Vagina (tissue), 2 donors: Measurements from ENCODE around the gene AMOT. TPM values are rescaled to one million over a fixed set of nuclear protein-coding genes. Genes with fewer than 3 reads are reported as not detected.

Experiments
- DNase-seq, 2 donors: peaks; one replicate each; pipeline ENCODE4 v3.0.0-alpha.2; 2017; ENCODE audit errors: extremely low spot score in 2 of 2
- H3K27ac ChIP-seq: fragments of 200-600 bp; sonication (generic); one replicate; pipeline ENCODE4 v1.5.1; 2019
- H3K27me3 ChIP-seq: fragments of 200-600 bp; sonication (generic); one replicate; pipeline ENCODE4 v1.5.1; 2019
- H3K36me3 ChIP-seq, 2 donors: fragments of 200-600 bp; sonication (generic); one replicate each; pipeline ENCODE4 v1.5.1; 2017 to 2019
- H3K4me1 ChIP-seq: fragments of 200-600 bp; sonication (generic); one replicate; pipeline ENCODE4 v1.5.1; 2019
- H3K4me3 ChIP-seq, 2 donors: fragments of 200-600 bp; sonication (generic); 1 replicate in 1 of 2; 2 replicates in 1 of 2; pipeline ENCODE4 v1.5.1; 2016 to 2019
- H3K9me3 ChIP-seq: fragments of 200-600 bp; sonication (generic); one replicate; pipeline ENCODE4 v1.5.1; 2019
- POLR2A ChIP-seq, 2 donors: fragments of 450-650 bp; IDR thresholded peaks; one replicate each; pipeline ENCODE4 v1.6.1; 2017; ENCODE audit warnings: antibody characterized with exemption in 2 of 2, mild to moderate bottlenecking in 2 of 2, moderate library complexity in 2 of 2
- POLR2AphosphoS5 ChIP-seq, 2 donors: sonication (generic); formaldehyde crosslinking; IDR thresholded peaks; one replicate each; pipeline ENCODE4 v1.9.0; 2017; ENCODE audit warnings: antibody characterized with exemption in 2 of 2, mild to moderate bottlenecking in 2 of 2, low read depth in 1 of 2; ENCODE audit not compliant: insufficient read depth in 1 of 2
- intact Hi-C: fragments of 100-400 bp; cut with DNase I; formaldehyde crosslinking; loops from one replicate; pipeline ENCODE4 v1.15.1; 2023
- total RNA-seq: library from RNA; depleted of rRNA; stranded (reverse); fragments of >200 nt; gene quantifications from one replicate; pipeline ENCODE4 v1.2.3, GENCODE V29; 2016
- TF ChIP-seq, protein P1 (sequence below), 3 experiments: fragments of 450-650 bp in 2 of 3; fragments of 200-600 bp in 1 of 3; sonication (generic) in 1 of 3; IDR thresholded peaks; one replicate each; pipeline ENCODE4 v1.5.1; 2017 to 2019; ENCODE audit warnings: antibody characterized with exemption in 3 of 3, mild to moderate bottlenecking in 2 of 3, moderate library complexity in 2 of 3

The AMOT gene
- total RNA-seq, 1 donor from 2014 or later, result 9.8 TPM

DNA sequence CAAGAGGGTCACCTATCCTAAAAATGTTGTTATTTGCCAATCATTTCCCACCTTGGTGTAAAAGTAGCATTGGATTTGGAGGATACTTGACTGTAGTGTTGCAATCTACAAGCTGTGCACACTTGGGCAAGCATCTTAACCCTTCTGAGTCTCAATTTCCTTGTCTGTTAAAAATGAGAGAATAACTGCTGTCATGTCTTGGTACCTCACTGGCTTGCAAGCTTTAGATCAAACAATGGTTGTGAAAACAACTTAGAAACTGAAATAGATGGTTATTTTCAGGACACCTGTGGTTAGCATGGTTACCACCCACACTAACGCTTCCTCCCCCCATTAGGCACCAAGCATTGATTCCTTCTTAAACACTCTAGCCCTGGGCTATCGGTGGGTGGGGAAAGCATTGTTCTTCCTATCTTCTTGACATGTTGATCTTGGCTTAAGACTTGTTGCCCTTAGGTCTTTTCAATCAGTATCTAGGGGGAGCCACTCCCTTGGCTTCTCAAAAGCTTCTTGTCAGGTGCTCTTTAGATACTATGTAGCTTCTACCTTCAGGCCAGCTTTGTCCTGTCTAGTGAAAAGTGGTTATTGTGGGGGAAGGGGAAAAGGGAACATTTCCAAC, 10.6 kb upstream of the AMOT start:
- no peaks in the 10 kb centered on the region for H3K9me3 ChIP-seq
- intact Hi-C loops, result no loop called here
- TF ChIP-seq, protein P1, sequence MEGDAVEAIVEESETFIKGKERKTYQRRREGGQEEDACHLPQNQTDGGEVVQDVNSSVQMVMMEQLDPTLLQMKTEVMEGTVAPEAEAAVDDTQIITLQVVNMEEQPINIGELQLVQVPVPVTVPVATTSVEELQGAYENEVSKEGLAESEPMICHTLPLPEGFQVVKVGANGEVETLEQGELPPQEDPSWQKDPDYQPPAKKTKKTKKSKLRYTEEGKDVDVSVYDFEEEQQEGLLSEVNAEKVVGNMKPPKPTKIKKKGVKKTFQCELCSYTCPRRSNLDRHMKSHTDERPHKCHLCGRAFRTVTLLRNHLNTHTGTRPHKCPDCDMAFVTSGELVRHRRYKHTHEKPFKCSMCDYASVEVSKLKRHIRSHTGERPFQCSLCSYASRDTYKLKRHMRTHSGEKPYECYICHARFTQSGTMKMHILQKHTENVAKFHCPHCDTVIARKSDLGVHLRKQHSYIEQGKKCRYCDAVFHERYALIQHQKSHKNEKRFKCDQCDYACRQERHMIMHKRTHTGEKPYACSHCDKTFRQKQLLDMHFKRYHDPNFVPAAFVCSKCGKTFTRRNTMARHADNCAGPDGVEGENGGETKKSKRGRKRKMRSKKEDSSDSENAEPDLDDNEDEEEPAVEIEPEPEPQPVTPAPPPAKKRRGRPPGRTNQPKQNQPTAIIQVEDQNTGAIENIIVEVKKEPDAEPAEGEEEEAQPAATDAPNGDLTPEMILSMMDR (IDR thresholded peaks at IDR 0.05), result no peak
- no peak for TF ChIP-seq POLR2A (IDR thresholded peaks at IDR 0.05)
- TF ChIP-seq POLR2AphosphoS5 (IDR thresholded peaks at IDR 0.05; ENCODE audit: insufficient read depth in 1 of 2, low read depth in 1 of 2), result no peak
- no peaks in the 10 kb centered on the region for H3K27me3 ChIP-seq
- H3K36me3 ChIP-seq, result no peaks in the 10 kb centered on the region
- no peak overlapping the region for H3K27ac ChIP-seq
- H3K4me1 ChIP-seq, result no peaks in the 10 kb centered on the region
- no peak overlapping the region for H3K4me3 ChIP-seq
- no peak for DNase-seq

DNA sequence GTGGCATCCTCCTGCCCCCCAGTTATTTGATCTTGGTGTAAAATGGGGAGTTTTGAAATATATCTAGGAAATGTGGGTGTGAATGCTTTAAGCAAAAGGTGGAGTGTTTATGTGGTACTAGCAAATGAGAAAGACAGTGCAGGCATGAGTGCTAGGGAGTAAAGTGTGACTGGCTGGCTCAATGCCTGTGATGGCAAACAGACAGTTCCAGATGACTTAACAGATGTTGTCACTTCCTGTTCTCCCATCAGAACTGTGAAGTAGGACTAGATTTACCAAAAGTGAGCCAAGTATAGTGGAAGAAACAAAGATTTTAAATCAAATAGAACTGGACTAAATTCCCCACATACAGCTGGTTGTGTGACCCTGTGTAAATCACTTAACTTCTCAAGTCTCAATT, 8.4 kb upstream of the AMOT start:
- intact Hi-C loops, result no loop called here
- H3K4me3 ChIP-seq, result no peak overlapping the region
- DNase-seq, result no peak
- no peaks in the 10 kb centered on the region for H3K27me3 ChIP-seq
- no peaks in the 10 kb centered on the region for H3K36me3 ChIP-seq
- TF ChIP-seq POLR2AphosphoS5 (IDR thresholded peaks at IDR 0.05; ENCODE audit: insufficient read depth in 1 of 2, low read depth in 1 of 2) (no peak), POLR2A (IDR thresholded peaks at IDR 0.05) (no peak)
- TF ChIP-seq, protein P1 (IDR thresholded peaks at IDR 0.05), result no peak
- H3K4me1 ChIP-seq, result no peaks in the 10 kb centered on the region
- no peak overlapping the region for H3K27ac ChIP-seq
- no peaks in the 10 kb centered on the region for H3K9me3 ChIP-seq

DNA sequence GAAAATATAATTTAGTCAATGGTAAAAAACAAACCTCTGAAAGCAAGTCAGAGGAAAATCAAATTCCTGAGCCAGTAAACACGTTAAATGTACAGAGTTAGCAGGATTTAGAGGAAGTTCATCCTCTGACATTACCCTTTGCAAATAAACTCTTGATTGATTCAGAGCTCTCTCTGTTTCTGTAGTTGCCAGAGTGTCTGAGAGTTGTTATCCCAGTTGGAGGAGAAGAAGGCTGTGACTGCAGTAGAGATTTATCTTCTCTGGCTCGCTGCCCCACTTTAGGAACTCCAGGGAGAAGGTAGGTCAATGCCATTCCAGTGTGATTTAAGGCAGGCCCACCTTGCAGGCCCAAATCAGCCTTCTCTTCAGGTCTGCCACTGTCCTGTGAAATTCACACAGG, 6.2 kb upstream of the AMOT start:
- DNase-seq, result no peak
- Histone ChIP-seq H3K9me3 (no peaks in the 10 kb centered on the region), H3K36me3 (no peaks in the 10 kb centered on the region), H3K27ac (no peak overlapping the region), H3K4me1 (no peaks in the 10 kb centered on the region), H3K27me3 (no peaks in the 10 kb centered on the region), H3K4me3 (no peak overlapping the region)
- no peak for TF ChIP-seq POLR2AphosphoS5 (IDR thresholded peaks at IDR 0.05; ENCODE audit: insufficient read depth in 1 of 2, low read depth in 1 of 2)
- TF ChIP-seq POLR2A (IDR thresholded peaks at IDR 0.05), result no peak
- TF ChIP-seq, protein P1 (IDR thresholded peaks at IDR 0.05), result no peak
- intact Hi-C loops, result no loop called here

DNA sequence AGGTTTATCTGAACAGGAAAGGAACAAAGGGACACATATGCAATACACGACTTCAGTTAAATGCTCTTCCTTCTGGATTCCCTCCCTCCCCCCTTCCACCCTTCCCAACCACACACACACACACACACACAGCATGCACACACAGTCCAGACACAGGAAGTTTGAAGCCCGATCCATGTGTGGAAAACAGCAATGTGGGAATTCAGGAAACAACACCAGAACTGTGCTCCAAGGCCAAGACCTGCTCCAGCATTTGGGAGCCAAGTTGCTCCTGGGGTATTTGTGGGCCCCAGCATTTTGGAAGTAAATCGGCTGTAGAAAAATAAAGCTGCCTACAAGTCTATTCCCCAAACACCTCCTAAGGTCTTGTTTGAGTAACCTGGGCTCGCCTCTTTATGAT, 5.6 kb upstream of the AMOT start:
- Histone ChIP-seq H3K4me3 (no peak overlapping the region), H3K27me3 (peaks cover 3% of the 10 kb centered on the region), H3K36me3 (no peaks in the 10 kb centered on the region), H3K4me1 (no peaks in the 10 kb centered on the region), H3K9me3 (no peaks in the 10 kb centered on the region), H3K27ac (no peak overlapping the region)
- TF ChIP-seq, protein P1 (IDR thresholded peaks at IDR 0.05), result no peak
- TF ChIP-seq POLR2AphosphoS5 (IDR thresholded peaks at IDR 0.05; ENCODE audit: insufficient read depth in 1 of 2, low read depth in 1 of 2), result no peak
- no peak for TF ChIP-seq POLR2A (IDR thresholded peaks at IDR 0.05)
- intact Hi-C loops, result no loop called here
- no peak for DNase-seq

DNA sequence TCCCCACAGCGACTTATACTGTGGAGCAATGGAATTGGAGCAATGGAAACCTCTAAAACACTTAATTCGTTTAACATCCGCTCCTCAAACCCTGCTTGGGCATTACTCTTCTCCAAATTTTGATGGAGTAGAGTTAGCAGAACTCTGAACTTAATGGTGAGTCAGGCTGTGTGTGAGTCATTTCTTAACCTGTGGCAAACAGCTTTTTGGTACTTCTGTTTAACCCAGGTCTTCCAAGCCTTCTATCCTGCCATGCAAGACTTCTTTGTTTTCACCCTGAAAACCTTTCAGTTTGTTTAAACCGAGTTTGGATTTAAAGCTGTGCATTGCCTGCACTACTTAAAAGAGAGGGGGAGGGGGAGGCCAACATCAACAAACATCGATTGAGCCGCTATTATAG, 3.6 kb upstream of the AMOT start:
- Histone ChIP-seq H3K4me1 (no peaks in the 10 kb centered on the region), H3K27ac (no peak overlapping the region), H3K4me3 (no peak overlapping the region), H3K9me3 (no peaks in the 10 kb centered on the region), H3K36me3 (no peaks in the 10 kb centered on the region), H3K27me3 (peaks cover 5% of the 10 kb centered on the region)
- no peak for DNase-seq
- intact Hi-C loops, result no loop called here
- TF ChIP-seq POLR2A (IDR thresholded peaks at IDR 0.05) (no peak), POLR2AphosphoS5 (IDR thresholded peaks at IDR 0.05; ENCODE audit: insufficient read depth in 1 of 2, low read depth in 1 of 2) (no peak)
- TF ChIP-seq, protein P1 (IDR thresholded peaks at IDR 0.05), result no peak
